ENCODE measurements around the gene C1orf167.

C1orf167 gene

DNA sequence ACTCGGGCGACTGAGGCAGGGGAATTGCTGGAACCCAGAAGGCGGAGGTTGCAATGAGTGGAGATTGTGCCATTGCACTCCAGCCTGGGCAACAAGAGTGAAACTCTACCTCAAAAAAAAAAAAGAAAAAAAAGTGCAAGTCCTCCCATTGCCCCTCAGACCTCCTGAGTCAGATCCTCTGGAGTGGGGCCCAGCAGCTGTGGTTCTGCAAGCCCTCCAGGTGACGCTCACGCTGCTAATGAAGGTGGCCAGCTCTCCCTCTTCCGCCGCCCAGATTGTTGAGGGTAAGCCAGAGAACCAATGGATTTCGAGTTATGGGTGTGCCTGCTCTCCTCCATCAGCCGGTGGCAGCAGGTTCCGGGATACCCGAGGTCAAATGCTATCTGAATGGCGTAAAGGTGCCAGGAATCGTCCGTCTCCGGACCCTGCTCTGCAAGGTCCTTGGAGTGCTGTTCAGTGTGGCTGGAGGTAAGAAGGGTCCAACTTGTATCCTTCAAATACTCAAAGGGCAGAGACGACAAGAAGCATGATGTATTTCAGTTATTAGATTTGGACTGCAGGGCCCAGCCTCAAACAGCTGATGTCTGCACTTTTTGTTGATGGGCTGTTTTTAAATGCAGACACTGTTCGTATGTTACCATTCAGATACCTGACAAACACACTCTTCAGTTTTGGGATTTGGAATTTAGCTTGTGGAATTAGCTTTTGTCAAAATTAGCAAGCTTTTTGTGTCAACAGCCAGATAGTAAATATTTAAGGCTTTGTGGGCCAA lies 61.6 kb downstream of the C1orf167 start:
- no peak for DNase-seq (ENCODE audit: extremely low read depth, low read depth)
- TF ChIP-seq, protein P1, sequence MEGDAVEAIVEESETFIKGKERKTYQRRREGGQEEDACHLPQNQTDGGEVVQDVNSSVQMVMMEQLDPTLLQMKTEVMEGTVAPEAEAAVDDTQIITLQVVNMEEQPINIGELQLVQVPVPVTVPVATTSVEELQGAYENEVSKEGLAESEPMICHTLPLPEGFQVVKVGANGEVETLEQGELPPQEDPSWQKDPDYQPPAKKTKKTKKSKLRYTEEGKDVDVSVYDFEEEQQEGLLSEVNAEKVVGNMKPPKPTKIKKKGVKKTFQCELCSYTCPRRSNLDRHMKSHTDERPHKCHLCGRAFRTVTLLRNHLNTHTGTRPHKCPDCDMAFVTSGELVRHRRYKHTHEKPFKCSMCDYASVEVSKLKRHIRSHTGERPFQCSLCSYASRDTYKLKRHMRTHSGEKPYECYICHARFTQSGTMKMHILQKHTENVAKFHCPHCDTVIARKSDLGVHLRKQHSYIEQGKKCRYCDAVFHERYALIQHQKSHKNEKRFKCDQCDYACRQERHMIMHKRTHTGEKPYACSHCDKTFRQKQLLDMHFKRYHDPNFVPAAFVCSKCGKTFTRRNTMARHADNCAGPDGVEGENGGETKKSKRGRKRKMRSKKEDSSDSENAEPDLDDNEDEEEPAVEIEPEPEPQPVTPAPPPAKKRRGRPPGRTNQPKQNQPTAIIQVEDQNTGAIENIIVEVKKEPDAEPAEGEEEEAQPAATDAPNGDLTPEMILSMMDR (IDR thresholded peaks at IDR 0.05; ENCODE audit: low read depth, low read length, missing control alignments): no peak

DNA sequence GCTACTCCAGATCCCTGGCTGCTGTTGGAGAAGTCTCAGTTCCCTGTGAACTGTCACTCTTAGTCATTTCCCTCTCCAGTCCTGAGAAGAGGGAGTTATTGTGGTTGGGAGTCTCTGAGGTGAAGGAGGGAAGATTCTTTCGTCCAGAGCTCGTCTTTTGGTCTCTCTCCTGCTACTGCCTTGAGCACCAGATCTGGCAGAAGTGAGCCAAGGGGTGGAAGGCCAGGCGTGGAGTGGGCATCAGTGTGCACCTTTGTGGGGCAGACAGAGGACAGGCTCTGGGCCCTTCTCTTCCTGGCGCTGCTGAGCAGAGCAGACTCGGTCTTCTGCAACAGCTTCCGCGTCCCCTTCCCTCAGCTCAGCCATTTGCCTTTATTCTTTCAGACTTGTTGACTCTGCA lies 63.1 kb downstream of the C1orf167 start:
- TF ChIP-seq, protein P1 (IDR thresholded peaks at IDR 0.05; ENCODE audit: low read depth, low read length, missing control alignments): no peak
- H3K4me3 ChIP-seq (replicated peaks; ENCODE audit: low read depth, low read length): no peak overlapping the region
- no peak for DNase-seq (ENCODE audit: extremely low read depth, low read depth)

More for the DNA sequence above, 61.6 kb downstream of the C1orf167 start:
- H3K4me3 ChIP-seq (replicated peaks; ENCODE audit: low read depth, low read length): no peak overlapping the region

DNA sequence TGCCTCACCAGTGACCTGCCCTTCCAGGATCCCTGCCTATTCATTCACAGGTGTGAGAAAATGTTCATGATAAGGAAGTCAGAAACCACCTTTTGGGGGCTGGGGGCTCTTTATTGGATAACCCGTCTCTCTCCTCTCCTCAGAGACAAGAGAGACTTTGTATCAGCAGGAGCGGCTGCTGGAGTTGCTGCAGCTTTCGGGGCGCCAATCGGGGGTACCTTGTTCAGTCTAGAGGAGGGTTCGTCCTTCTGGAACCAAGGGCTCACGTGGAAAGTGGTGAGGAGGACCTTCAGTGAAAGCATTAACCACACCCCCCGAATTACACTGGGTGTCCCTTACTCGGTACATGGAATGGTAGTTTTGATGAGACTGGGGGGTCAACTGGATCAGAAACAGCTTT lies 65.0 kb downstream of the C1orf167 start:
- no peak overlapping the region for H3K4me3 ChIP-seq (replicated peaks; ENCODE audit: low read depth, low read length)
- TF ChIP-seq, protein P1 (IDR thresholded peaks at IDR 0.05; ENCODE audit: low read depth, low read length, missing control alignments): no peak
- no peak for DNase-seq (ENCODE audit: extremely low read depth, low read depth)

DNA sequence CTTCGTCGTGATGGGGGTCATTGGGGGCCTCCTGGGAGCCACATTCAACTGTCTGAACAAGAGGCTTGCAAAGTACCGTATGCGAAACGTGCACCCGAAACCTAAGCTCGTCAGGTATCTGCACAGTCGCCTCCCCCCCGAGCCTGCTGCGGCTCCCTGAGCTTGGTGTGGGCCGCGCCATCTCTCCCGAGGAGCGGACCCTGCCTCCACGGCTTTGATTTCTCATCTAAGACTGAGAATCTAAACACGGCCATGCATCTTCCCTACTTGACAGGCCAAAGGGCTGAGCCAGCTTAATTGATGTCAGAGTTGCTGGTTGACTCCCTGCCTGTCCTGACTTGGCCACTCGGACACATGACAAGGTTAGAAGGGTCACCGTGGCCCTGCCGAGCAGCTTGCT lies 66.5 kb downstream of the C1orf167 start:
- H3K4me3 ChIP-seq (replicated peaks; ENCODE audit: low read depth, low read length): no peak overlapping the region
- TF ChIP-seq, protein P1 (IDR thresholded peaks at IDR 0.05; ENCODE audit: low read depth, low read length, missing control alignments): no peak
- no peak for DNase-seq (ENCODE audit: extremely low read depth, low read depth)

DNA sequence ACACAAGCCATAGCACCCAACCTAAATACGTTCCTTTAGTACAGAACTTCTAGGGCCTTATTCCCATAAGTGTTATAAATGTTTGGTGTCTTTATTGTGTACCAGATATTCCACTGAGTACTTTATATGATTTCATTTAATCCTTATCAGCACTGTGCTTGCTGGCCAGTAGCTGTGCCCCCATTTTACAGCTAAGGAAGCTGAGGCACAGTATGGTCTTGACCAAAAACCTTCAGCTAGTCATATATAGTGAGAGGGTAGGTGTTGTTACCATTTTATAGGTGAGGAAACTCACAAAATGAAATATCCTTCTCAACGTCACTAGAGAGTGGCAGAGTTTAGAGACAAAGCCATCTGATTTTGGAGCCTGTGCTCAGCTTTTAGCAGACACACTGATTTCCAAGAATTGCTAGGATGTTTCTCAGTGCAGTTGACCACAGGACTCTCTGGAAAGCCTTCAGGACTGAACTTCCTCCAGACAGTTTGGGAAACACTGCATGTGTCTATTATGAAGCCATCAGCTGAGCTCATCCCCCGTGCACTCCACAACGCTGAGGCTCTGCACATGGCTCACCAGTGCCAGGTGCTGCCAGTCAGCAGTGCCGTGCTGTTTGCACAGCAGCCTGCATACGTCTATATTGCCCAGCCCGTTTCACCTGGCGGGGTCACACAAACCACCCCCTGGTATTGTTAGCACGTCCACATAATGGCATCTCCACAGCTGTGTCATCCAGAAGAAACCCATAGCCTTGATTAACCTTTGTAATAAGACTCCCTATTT lies 70.1 kb downstream of the C1orf167 start:
- DNase-seq (ENCODE audit: extremely low read depth, low read depth): no peak
- H3K4me3 ChIP-seq (replicated peaks; ENCODE audit: low read depth, low read length): no peak overlapping the region
- TF ChIP-seq, protein P1 (IDR thresholded peaks at IDR 0.05; ENCODE audit: low read depth, low read length, missing control alignments): no peak

DNA sequence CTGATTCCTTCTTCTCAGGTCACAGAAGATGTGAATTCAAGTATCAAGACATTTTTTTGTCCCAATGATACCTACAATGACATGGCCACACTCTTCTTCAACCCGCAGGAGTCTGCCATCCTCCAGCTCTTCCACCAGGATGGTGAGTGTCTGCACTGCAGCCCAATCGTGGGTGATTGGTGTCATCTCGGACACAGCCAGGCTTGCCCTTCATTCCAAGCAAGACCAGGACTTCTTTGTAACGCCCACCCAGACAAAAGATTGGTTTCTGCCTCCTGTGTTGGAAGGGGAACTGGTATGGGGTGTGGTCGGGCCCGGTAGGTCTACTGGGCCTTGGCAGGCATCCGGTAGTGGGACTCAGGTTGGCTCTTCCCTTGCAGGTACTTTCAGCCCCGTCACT lies 71.5 kb downstream of the C1orf167 start:
- DNase-seq (ENCODE audit: extremely low read depth, low read depth): no peak
- TF ChIP-seq, protein P1 (IDR thresholded peaks at IDR 0.05; ENCODE audit: low read depth, low read length, missing control alignments): no peak
- no peak overlapping the region for H3K4me3 ChIP-seq (replicated peaks; ENCODE audit: low read depth, low read length)
